GM12891 (cell line): ENCODE data around the gene TENM4.

Experiments used
- POLR2A ChIP-seq: IDR thresholded peaks from 2 replicates; pipeline ENCODE4 v1.6.1; 2011; ENCODE audit warnings: low read depth, low read length, control low read depth
- POLR2AphosphoS5 ChIP-seq: IDR thresholded peaks from 2 replicates; pipeline ENCODE4 v1.6.1; 2011; ENCODE audit warnings: low read depth, low read length, control low read depth

GRCh38 chr11:79467761-79468160, 26.9 kb upstream of the TENM4 start:
- TF ChIP-seq POLR2AphosphoS5 (no peak), POLR2A (no peak)
